HG03066 (cell line): ENCODE results near the gene MPP2.
"Not testable (repeated sequence)": the region's sequence is repeated elsewhere in the genome, so short reads cannot be mapped to it uniquely, and the experiment has no call there.

ENCODE experiments used
- ATAC-seq: cut with Tn5 transposase; IDR thresholded peaks from one replicate; pipeline ENCODE4 v1.9.1; 2021; ENCODE audit warnings: low read depth; ENCODE audit not compliant: unreplicated experiment

The MPP2 gene

DNA sequence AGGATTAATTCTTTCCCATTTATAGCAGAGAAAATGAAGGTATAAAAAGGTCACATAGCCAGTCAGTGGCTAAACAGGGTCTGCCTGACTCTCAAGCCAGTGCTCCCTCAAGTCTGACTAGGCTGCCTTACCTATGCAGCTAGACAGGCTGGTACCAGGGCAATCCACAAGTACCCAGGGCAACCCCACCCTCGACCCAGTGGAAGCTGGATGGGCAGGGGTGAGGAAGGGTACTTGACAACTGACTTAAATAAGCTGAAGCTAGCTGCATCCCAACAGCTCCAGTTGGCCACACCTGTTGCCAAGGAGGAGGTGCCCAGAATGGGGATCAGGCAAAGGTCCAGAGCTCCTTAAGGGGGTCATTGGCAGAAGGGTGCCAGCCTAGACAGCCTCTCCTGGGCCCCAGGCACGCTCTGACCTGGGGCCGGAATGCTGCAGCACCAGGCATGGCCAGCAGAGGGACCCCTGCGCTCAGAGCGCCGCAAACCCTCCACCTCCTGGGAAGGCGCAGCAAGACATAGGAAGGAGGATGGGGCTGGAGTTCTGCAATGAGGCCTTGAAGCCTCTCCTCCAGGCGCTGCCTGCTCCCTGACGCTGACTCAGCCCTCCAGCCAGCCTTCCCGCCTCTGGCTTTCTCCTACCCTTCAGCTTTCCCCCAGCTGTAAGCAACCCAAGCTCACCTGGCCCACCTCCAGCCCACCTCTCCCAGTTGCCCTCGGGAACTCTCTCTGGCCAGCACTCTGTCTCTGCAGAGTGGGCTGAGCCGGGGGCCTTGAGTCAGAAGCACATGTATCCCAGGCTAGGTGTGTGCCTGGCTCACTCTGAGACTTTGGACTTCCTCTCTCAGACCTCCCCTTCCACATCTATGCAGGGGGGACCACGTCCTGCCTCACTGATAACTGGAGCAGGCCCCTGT, 28.8 kb downstream of the MPP2 start:
- ATAC-seq = no peak

DNA sequence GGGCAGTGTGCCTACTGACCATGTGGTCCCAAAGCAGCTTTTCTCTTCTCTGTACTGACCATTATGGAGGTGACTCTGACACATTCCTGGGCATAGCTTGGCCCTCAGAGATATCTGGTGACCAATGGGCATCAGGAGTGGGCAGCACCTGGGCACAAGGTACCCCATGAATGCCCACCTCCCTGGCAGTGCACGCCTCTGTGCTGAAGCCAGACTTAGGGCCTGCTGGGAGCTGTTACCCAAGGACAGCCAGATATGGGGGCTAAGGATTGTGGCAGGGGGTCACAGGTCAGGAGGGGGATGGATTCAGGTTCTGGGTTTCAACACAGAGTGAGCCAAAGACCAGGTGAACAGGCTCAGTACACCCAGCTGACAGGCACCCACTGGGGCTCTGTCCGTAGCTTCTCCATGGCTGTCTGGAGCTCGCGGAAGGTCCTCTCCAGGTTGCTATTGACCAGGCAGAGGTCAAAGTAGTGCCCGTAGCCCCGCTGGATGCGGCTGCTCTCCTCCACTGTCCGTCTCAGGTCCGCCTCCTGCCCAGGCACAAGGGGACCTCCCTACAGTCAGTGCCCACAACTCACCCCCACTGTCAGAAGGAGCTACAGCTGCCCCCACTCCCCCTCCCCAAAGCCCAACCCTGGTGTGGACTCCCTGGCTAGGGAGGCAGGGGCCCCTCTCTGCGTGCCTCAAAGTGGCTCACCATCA, 29.7 kb downstream of the MPP2 start:
- no peak for ATAC-seq

DNA sequence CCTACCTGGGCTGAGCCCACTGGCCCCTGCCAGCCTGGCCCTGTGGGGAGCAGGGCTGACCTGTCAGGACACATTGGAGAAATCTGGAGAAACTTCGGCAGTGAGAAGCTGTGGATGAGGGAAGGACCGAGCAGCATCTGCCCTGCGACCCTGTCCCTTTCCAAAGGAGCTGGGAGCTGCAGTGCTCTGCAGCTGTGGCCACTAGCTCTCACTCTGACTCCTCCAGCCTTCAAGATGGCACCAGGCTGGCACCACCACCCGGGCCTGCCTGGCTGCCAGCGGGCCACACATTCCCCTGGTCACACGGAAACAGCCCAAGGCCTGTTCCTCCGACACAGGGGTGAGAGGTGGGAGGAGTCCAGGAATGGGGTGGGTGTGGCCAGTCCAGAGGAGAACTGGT, 30.3 kb downstream of the MPP2 start:
- ATAC-seq = no peak

DNA sequence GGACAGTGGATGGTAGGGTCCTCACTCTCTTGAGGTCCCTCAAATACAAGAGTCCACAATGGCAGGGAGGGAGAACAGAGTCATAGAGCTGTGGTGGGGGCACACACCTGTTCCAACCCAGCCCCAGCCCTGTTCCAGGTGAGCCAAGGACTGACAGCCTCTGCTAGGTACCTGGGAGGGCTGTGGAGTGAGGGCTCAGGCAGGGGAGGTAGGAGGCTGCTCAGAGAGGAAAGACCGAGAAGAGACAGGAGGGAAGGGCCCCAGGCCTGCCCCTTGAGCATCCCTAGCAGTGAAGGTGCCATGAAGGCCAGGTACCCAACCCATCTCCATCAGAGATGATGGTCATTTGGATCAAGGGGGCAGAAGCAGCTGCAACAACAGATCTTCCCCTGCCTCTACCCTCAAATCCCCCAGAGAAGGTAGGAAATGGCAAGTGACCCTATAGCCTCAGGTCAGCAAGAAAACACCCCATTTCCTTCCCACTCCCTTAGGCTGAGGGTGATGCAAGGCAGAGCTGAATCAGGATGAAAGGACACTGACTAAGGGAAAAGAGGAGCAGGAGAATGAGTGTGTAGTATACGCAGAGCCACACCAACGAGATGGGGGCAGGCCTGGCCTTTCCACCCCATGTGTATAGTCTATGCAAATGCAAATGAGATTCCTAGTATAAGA, 31.7 kb downstream of the MPP2 start:
- ATAC-seq = no peak

DNA sequence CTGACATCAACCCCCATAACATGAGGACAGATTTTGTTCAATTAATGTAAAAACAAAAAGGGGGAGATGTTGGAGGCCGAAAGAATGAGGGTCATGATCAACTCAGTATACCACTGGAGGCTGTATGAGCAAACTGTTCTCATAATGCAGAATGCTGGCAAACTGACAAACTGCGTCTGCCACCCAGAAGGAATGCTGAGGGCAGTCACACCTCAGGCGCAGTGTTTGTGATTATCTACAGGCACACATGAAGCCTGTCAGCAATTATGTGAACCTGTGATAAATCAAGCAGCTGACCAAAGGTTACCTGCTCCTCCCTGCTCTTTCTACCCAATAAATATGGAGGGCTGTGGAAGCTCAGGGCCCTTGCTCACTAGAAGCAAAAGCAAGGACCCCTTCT, 33.0 kb downstream of the MPP2 start:
- ATAC-seq = no peak

DNA sequence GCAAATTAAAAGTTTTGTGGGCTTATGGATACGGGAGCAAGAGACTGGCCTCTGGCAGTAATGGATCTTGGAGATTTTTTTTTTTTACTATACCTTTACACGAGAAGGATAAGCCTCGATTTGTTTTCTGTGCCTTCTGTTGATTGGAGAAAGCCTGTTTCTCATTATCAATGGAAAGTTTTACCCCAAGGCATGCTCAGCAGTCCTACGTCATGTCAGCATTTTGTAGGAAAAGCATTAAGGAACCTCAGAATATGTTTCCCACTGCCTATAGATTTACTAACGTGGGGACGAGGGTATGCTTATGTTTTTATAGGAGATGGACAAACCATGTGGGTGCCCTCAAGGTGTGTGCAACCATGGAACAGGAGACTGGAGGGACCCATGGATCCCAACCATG, 33.5 kb downstream of the MPP2 start:
- ATAC-seq = no peak

DNA sequence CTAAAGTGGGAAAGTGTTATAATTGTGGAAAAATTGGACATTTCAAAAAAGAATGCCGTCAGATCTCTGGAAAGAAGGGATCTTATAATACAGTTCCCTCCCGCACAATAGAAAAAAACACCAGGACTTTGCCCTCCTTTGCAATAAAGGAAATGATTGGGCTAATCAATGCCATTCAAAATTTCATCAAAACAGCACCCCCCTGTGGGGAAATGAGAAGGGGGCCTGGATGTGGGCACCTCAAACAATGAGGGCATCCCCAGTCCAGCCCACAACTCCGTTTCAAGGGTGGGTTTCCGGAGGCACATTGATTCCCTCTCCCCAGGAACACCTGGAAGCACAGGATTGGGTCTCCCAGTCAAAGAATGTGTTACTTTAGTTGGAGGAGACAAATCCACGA, 34.2 kb downstream of the MPP2 start:
- ATAC-seq = no peak

DNA sequence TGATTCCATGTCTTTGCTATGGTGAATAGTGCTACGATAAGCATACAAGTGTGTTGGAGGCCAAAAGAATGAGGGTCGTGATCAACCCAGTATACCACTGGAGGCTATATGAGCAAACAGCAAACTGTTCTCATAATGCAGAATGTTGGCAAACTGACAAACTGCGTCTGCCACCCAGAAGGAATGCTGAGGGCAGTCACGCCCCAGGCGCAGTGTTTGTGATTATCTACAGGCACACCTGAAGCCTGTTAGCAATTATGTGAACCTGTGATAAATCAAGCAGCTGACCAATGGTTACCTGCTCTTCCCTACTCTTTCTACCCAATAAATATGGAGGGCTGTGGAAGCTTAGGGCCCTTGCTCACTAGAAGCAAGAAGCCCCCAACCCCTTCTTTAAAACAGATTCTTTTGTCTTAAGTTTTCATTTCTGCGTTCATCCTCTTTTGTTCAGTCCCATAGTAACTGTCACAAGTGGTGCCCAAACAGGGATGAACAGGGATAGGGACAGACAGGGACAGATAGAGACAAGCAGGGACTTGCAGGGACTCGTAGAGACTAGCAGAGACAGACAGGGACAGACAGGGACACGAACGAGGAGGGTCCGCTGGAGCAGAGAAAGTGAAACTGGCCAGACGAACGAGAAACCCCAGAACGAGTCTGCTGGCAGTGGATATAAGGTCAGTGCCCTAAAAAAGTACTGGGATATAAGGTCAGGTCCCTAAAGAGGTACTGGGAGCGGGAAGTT, 35.2 kb downstream of the MPP2 start:
- no peak for ATAC-seq

DNA sequence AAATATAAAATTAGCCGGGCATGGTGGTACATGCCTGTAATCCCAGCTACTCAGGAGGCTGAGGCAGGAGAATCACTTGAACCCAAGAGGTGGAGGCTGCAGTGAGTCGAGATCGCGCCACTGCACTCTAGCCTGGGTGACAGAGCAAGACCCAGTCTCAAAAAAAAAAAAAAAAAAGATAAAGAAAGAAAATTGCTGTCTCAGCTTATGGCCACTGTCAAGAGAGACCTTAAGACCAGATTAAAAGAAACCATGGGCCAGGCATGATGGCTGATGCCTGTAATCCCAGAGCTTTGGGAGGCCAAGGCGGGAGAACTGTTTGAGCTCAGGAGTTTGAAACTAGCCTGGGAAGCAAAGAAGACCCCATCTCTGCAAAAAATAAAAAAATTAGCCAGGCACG, 38.3 kb downstream of the MPP2 start:
- ATAC-seq = not testable (repeated sequence)

DNA sequence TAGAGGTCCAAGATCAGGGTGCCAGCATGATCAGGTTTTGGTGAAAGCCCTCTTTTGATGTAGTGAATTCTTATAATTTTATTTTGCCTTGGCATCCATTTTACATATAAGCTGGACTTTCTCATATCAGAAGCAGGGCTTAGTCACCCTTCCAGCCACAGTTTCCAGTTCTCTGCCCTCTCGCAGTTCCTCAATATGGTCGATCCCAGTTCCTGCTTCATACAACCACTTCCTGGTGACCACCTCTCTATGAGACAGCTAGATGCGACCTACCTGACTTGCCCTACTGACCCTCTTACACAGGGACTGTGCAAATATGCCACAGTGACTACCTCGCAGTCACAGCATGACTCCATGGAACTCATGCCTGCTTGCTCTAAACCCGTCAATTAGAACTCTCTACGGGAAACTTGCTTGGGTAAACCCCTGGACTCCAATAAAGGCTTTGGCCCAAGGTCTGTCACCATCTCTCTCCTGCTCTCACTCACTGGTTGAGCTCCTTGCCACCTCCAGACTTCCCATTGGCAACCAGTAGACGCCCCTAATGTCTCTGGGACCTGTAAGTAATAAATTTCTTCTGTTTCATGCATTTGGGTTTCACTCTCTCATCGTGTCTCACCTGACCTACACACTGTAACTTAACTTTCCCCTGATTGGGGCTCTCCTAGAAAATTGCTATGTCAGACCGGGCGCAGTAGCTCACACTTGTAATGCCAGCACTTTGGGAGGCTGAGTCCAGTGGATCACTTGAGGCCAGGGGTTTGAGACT, 38.9 kb downstream of the MPP2 start:
- ATAC-seq = no peak

DNA sequence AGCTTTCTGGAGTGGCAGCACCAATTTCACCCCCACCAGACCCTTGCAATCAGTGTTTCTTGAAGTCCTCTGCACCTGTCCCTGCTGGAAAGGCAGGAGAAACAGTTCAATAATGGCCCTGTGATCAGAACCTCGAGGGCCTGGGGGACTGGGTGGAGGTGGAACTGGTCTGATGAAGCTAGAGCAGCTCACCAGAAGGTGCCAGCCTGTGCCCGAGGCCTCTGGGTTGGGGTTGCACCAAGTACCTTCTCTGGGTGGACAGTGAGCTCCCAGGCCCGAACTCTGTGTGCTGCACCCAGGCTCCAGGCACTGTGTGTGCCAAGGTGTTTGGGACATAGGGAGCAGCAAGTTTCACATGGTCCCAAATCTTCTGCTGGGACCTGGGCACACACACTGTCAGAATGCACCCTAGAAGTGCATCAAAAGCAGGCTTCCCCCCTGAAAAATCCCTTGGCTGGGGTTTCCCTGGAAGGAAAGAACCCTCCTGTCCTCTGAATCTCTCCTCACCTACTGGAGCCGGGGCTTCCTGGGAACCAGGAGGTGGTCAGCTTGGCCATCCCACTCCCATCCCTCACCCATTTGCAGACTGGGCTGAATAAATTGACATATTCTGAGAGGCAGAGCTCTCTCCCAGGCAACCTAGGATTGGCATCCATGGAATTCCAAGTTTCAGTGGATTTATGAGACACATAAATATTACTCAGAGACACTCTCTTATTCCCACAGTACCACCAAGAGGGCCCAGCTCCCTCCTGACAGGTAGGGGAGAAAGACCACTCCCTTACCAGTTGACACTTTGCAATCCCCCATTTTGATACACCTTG, 43.0 kb downstream of the MPP2 start:
- ATAC-seq = no peak

DNA sequence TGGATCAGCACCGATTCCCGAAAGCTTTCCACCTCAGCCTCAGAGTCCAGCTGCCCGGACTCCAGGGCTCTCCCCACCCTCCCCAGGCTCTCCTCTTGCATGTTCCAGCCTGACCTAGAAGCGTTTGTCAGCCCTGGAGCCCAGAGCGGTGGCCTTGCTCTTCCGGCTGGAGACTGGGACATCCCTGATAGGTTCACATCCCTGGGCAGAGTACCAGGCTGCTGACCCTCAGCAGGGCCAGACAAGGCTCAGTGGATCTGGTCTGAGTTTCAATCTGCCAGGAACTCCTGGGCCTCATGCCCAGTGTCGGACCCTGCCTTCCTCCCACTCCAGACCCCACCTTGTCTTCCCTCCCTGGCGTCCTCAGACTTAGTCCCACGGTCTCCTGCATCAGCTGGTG, 45.4 kb downstream of the MPP2 start:
- ATAC-seq = no peak

DNA sequence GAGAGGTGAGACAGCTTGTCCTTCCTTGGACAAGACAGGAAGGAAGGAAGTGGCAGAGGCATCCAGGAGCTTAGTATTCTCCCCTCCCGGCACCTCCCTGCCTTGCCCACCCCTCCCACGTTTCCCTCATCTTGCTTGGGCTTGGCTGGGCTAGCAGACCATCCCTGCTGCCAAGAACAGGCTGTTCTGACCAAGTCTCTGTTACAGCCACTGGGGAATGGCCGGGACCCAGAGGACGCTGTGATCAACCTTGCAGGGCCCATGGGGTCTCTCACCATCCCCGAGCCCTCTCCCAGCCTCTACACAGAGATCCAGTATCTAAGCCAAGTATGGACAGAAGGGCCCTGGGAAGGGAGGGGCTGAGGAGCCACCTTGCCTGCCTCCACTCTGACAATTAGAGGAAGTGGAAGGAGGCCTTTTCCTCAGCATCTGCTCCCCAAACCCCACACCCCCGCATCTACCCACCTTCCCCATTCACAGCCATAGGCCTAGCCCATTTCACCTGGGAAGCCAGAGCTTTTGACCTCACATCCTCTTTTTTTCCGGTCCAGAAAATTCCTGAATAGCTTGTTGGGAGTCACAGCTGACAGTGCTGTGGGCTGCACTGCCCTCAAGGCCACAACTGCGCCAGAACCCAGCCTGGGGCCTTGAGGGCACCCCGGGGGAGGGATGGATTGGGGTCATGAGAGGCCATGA, 46.3 kb downstream of the MPP2 start:
- no peak for ATAC-seq

DNA sequence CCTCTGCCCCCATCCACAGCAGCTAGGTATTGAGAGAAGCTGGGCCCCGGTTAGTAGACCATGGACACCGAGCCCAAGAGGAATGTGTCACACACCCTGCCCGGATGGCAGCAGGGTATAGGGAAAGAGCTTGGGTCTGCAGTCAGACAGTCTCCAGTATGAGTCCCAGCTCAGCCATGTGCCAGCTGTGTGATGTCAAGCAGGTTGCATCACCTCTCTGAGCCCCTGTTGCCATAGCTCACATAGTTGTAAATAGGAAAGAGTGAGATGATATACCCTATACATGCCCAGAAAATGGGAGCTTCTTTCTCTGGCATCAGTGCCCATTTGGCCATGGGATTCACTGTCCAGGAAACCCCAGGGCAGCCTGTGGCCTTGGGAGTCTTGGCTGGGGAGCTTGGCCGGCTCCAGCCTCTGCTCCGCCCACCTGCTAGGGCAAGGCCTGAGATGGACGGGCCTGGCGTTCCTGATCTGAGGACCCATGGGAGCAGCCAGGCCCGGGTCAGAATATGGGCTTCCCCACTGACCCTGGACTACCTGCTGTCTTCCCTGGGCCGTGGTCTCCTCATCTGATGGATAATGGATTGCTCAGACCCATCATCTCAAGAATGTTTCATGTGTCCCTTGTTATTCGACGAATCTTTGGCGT, 47.1 kb downstream of the MPP2 start:
- ATAC-seq = no peak

DNA sequence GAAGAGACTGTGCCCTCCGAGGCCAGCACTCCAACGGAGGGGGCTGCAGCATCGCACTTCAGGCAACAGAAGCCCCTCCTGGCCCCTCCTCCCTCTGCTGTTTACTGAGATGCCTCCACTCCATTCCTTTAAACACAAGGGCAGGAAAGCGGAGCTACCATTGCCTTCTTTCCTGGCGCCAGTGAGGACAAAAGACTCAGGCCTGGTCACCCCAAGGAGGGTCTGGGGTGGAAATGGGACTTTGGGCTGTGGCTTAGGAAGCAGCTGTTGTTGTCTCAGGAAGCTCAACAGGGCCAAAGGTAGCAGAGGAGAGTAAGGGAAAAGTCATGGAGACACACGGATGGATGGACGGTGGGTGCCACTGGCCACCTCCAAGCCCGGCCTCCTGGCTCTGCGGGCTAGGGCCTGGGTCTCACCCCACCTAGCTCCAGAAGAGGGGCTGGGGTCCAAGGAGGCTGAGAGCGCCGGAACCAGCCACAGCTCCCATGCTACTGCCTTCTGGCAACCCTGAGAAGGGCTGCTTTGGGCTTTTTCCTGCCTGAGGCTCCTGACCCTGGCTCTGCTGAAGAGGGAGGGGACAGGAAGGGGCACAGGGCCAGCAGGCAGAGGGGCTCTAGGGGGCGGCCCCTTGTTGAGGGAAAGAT, 49.3 kb downstream of the MPP2 start:
- no peak for ATAC-seq

DNA sequence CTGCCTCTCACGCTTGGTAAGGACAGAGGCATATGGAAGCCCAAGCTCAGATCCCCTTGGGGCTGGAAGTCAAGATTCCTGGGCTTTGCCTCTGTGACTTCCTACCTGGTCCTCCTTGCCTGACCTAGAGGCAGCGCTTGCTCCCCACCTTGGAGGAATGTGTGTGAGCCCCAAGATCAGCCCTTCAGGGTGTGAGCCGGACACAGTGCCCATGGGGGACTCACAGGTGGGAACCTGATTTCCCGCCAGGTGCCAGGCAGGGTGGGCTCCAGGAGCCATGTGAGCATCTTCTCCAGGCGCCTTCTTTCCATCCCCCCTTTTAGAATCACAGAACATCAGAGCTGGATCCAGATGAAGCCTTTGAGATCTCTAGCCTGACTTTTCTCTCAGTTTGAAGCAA, 50.2 kb downstream of the MPP2 start:
- ATAC-seq = no peak

DNA sequence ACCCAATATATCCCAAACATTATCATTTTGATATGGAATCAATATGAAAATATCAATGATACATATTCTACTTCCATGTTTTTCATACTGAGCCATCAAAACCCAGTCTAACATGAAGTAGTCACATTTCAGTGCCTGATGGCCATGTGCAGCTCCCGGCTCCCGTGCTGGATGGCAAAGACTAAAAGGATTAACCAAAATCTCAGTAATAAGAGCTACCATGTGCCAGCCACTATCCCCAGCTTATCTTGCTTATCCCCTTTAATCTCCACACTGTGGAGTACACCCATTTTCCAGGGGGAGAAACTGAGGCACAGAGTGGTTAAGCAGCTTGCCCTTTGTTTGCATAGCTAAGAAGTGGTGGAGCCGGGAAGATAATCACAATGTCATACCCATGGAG, 51.2 kb downstream of the MPP2 start:
- no peak for ATAC-seq

DNA sequence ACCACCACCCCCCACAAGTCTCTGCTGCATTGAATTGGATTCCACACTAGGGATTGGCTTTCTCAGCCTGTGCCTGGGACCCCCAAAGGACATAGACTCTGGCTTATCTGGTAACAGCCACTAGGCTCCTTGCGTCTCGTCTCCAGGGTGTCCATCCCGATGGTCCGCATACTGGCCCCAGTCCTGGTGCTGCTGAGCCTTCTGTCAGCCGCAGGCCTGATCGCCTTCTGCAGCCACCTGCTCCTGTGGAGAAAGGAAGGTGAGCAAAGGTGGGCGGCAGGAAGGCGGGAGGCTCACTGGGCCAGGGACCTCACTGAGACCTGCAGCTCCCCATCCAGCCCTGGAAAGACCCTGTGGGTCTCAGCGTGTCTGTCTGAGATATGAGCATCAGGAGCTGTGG, 52.3 kb downstream of the MPP2 start:
- ATAC-seq = no peak
